HG02763 (cell line): Measurements from ENCODE around the gene PACSIN1.

Experiments
- ATAC-seq: cut with Tn5 transposase; IDR thresholded peaks from one replicate; pipeline ENCODE4 v1.9.1; 2021; ENCODE audit warnings: mild to moderate bottlenecking, moderate library complexity; ENCODE audit not compliant: unreplicated experiment

The PACSIN1 gene

GRCh38 chr6:34465531-34466241, at the start of gene PACSIN1:
PACSIN1 (plus strand) TSS chr6:34466076; CDS start chr6:34526306, 60,230 bp downstream.
- ATAC-seq: no peak

- no peak for ATAC-seq
Observed at GRCh38 chr6:34416877-34417371, 49.0 kb upstream of the PACSIN1 start.

- ATAC-seq: no peak
Observed at GRCh38 chr6:34418367-34418766, 47.5 kb upstream of the PACSIN1 start.

- no peak for ATAC-seq
Observed at GRCh38 chr6:34423254-34423653, 42.6 kb upstream of the PACSIN1 start.

- ATAC-seq: no peak
Observed at GRCh38 chr6:34424200-34425131, 41.4 kb upstream of the PACSIN1 start.

- ATAC-seq: no peak
Observed at GRCh38 chr6:34425132-34425497, 40.8 kb upstream of the PACSIN1 start.

- peak; percentile 91 for ATAC-seq
Observed at GRCh38 chr6:34425498-34426410, 40.1 kb upstream of the PACSIN1 start, which contains the start of gene RPS10. RPS10 (minus strand) TSS chr6:34426069; CDS start chr6:34425221, 848 bp downstream.

- ATAC-seq: no peak
Observed at GRCh38 chr6:34435916-34436315, 30.0 kb upstream of the PACSIN1 start.

- ATAC-seq: no peak
Observed at GRCh38 chr6:34436803-34437643, 28.9 kb upstream of the PACSIN1 start.

GRCh38 chr6:34437644-34437970, 28.3 kb upstream of the PACSIN1 start:
- ATAC-seq: no peak

GRCh38 chr6:34438705-34439104, 27.2 kb upstream of the PACSIN1 start:
- no peak for ATAC-seq

- ATAC-seq: no peak
Observed at GRCh38 chr6:34439442-34439841, 26.4 kb upstream of the PACSIN1 start.

- ATAC-seq: no peak
Observed at GRCh38 chr6:34441526-34441925, 24.4 kb upstream of the PACSIN1 start.

- ATAC-seq: no peak
Observed at GRCh38 chr6:34445313-34445860, 20.5 kb upstream of the PACSIN1 start.

GRCh38 chr6:34447386-34447785, 18.5 kb upstream of the PACSIN1 start:
- no peak for ATAC-seq

- no peak for ATAC-seq
Observed at GRCh38 chr6:34447910-34448309, 18.0 kb upstream of the PACSIN1 start.

GRCh38 chr6:34451192-34451591, 14.7 kb upstream of the PACSIN1 start:
- ATAC-seq: no peak

- ATAC-seq: no peak
Observed at GRCh38 chr6:34455831-34456230, 10.0 kb upstream of the PACSIN1 start.

GRCh38 chr6:34457382-34457741, 8.5 kb upstream of the PACSIN1 start:
- ATAC-seq: no peak
